NCI-H774 (cell line): ENCODE results near the gene ZNF521.

Experiments
- DNase-seq: peaks from one replicate; lab custom pipeline; 2025; lab: John Stamatoyannopoulos, UW

Gene ZNF521

GRCh38 chr18:25335676-25336075 is 16.3 kb downstream of the ZNF521 start:
- DNase-seq: no peak

GRCh38 chr18:25335062-25335461 is 16.9 kb downstream of the ZNF521 start:
- DNase-seq: no peak

- no peak for DNase-seq
These were observed 17.4 kb downstream of the ZNF521 start for GRCh38 chr18:25334588-25334987.

GRCh38 chr18:25332002-25332401 is 20.0 kb downstream of the ZNF521 start:
- DNase-seq: no peak

GRCh38 chr18:25329783-25330182 is 22.2 kb downstream of the ZNF521 start:
- no peak for DNase-seq

GRCh38 chr18:25327584-25327983 is 24.4 kb downstream of the ZNF521 start:
- no peak for DNase-seq

GRCh38 chr18:25326361-25326952 is 25.5 kb downstream of the ZNF521 start:
- DNase-seq: no peak

- DNase-seq: no peak
These were observed 29.2 kb downstream of the ZNF521 start for GRCh38 chr18:25322806-25323205.

GRCh38 chr18:25316381-25317018 is 35.5 kb downstream of the ZNF521 start:
- no peak for DNase-seq

- DNase-seq: no peak
These were observed 37.2 kb downstream of the ZNF521 start for GRCh38 chr18:25314838-25315190.

- DNase-seq: no peak
These were observed 37.7 kb downstream of the ZNF521 start for GRCh38 chr18:25314151-25314837.

GRCh38 chr18:25313268-25313667 is 38.7 kb downstream of the ZNF521 start:
- no peak for DNase-seq

GRCh38 chr18:25310045-25310444 is 41.9 kb downstream of the ZNF521 start:
- no peak for DNase-seq

GRCh38 chr18:25308381-25308780 is 43.6 kb downstream of the ZNF521 start:
- no peak for DNase-seq

GRCh38 chr18:25307192-25307591 is 44.8 kb downstream of the ZNF521 start:
- DNase-seq: no peak

- no peak for DNase-seq
These were observed 45.3 kb downstream of the ZNF521 start for GRCh38 chr18:25306671-25307070.

GRCh38 chr18:25305584-25305983 is 46.4 kb downstream of the ZNF521 start:
- DNase-seq: no peak

- no peak for DNase-seq
These were observed 51.5 kb downstream of the ZNF521 start for GRCh38 chr18:25300492-25300891.

GRCh38 chr18:25299426-25300300 is 52.3 kb downstream of the ZNF521 start:
- no peak for DNase-seq

GRCh38 chr18:25298853-25299274 is 53.1 kb downstream of the ZNF521 start:
- no peak for DNase-seq

- DNase-seq: no peak
These were observed 56.3 kb downstream of the ZNF521 start for GRCh38 chr18:25295624-25296138.

GRCh38 chr18:25291150-25291549 is 60.8 kb downstream of the ZNF521 start:
- DNase-seq: no peak
